SIG-M5 treated with dmso at 0.1 percent for 504 hours (cell line): ENCODE data around the gene TRIM38.
"Not testable (repeated sequence)": the region's sequence is repeated elsewhere in the genome, so short reads cannot be mapped to it uniquely, and the experiment has no call there.

Experiments used
- DNase-seq: peaks from one replicate; lab custom pipeline; 2025; ENCODE audit not compliant: unreplicated experiment; lab: John Stamatoyannopoulos, UW

TRIM38 gene

DNA sequence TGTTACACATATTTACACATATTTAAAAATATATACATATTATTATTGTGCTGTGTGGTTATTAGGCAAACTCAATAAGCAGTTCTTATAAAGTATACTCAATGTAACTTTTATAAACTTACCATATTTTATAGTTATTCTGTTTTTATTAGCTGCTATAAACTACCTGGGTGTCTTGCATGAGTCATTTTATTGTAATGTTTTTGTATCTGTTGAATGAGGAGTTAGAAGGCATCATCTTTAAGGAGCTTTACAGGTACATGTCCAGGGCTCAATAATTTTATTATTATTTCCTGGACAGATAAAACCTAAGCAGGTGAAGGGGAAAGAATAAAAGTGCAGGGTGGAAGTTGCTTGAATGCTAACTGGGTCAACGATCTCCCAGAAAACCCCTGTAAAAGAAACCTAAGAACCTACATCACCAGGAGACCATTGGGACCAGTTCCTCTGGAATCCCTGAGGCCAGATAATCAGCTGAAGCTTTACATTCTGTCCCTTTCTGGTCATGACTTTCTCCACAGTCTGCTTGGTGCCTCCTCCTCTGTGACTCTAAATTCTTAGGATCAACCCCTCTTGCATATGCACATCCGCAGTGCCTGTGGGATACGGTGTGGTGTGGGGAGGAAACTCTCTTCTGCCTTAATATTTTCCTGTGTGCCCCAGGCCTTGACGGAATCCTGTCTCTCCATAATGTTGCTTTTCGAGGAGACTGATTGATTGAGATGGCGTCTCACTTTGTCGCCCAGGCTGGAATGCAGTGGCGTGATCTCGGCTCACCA is 38.0 kb downstream of the TRIM38 start:
- no peak for DNase-seq

DNA sequence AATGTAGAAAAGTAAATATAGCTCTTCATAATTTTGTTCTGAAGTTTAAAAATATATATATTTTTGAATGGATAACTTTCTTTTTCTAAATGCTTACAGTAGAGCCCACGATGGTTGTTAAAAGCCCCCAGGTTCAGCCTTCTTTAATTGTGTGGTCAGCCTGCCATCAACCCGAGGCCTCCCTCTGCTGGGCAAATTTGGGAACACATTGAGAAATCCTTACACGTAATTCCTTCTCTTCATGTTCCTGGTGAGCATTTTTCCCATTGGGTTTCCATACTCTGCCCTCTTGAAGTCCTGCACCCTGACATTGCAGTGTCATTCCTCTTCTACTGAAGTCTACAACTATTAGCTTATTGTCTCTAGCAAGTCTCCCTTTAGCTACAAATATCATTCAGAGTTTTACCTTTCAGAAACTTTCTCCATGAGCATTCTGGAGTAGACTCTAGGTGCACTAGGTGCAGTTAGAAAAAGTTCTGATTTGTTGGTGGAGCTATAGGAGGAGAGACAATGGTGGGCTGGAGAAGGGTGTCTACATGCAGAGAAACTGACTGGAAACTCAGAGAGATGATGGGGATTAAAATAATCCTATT is 40.6 kb downstream of the TRIM38 start:
- peak; percentile 28 for DNase-seq

DNA sequence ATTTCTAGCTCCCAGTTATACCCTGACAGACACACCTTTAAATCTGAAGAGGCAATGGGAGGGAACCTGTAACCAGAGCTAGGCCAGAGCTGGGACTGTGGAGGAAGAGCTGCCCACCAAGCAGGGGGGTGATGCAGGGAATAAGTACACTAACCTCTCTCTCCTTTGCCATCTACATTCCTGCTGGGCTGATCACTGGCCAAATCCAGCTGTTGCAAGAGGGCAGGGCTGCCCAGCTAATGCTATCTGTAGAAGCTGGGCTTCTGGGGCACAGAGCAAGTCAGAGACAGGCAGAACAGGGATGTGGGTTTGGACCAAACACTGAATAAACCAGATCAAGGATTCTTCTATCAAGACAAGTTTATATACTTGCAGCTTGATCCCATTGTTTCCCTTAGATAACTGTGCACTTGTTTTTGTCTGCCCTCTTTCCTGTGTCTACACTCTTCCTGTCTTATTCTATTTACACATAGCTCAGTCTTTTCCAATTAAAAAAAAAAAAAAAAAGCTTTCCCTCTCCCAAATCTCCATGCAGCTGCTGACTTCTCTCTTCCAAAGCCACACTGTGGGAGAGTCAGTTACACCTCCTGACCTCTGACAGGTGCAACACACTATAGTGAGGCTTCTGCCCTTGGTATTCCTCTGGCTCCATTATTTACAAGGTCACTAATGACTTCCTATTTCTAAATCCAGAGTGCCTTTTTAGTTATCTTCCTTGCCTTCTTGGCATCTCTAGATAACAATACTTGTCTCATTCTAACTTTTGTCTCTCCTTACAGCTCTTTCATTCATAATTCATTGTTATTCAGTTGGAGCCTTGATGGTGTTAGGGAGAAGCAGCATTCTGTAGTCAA is 43.7 kb downstream of the TRIM38 start:
- no peak for DNase-seq

DNA sequence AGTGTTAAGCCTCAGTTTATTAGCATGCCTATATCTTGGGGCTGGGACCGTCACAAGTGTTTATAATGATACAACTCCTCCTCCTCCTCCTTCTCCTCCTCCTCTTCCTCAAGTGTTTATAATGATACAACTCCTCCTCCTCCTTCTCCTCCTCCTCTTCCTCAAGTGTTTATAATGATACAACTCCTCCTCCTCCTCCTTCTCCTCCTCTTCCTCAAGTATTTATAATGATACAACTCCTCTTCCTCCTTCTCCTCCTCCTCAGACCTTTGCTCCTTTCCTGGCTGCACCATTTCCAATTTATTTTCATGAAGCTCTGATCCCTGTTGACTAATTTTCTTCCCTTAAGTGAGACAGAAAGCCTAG is 44.3 kb downstream of the TRIM38 start:
- DNase-seq = not testable (repeated sequence)

DNA sequence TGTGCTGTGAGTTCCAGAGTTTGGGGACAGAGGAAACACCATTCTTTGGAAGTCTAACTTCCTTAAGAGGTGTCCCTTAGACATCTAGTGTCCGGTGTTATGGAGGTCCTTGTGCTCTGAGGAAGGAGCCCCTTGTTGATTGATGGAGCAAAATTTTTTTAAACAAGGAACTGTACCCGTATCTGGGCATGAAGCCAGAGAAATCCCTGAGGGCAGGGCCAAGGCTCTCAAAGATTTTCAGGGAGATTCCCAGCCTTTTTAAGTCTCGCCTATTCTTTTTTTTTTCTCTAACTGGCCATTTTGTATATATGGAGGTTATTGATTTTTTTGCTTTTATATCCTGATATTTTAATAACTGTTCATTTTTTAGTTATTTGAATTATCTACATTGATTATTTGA is 45.9 kb downstream of the TRIM38 start:
- no peak for DNase-seq

- no peak for DNase-seq
These were observed 47.2 kb downstream of the TRIM38 start for GRCh38 chr6:26009817-26010216.

DNA sequence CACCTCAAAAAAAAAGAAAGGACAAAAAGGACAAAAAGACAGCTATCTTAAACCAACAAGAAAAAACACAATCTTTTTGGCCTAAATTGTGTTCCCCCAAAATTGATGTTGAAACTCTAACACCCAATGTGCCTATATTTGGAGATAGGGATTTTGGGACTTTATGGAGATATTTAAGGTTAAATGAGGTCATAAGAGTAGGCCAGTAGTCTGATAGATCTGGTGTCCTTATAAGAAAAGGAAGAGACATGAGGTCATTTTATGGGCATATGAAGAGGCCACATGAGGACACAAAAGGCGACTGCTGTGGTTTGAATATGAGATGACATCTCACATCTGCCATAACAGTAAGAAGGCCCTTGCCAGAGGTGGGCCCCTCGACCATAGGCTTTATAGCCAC is 49.5 kb downstream of the TRIM38 start:
- DNase-seq = no peak

GRCh38 chr6:26014386-26014785 is 51.8 kb downstream of the TRIM38 start:
- DNase-seq = not testable (repeated sequence)

GRCh38 chr6:26016245-26016962 is 53.8 kb downstream of the TRIM38 start:
- no peak for DNase-seq

- no peak for DNase-seq
These were observed 54.5 kb downstream of the TRIM38 start for GRCh38 chr6:26016963-26017631.

DNA sequence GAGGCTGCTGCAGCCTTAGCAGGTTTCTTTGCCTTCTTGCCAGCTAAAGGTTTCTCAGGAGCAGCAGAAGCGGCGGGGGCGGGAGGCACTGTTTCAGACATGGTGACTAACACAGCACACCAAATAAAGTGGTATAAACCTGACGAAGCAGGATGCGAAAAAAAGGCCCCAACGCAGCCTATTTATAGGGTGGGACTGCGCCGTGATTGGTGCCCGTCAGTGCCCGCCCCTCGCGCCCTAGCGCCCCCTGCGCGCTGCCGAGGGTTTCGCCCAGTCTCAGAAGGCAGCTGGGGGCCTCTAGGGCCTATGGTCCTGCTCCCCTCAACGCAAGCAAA is 55.0 kb downstream of the TRIM38 start:
- DNase-seq = no peak

DNA sequence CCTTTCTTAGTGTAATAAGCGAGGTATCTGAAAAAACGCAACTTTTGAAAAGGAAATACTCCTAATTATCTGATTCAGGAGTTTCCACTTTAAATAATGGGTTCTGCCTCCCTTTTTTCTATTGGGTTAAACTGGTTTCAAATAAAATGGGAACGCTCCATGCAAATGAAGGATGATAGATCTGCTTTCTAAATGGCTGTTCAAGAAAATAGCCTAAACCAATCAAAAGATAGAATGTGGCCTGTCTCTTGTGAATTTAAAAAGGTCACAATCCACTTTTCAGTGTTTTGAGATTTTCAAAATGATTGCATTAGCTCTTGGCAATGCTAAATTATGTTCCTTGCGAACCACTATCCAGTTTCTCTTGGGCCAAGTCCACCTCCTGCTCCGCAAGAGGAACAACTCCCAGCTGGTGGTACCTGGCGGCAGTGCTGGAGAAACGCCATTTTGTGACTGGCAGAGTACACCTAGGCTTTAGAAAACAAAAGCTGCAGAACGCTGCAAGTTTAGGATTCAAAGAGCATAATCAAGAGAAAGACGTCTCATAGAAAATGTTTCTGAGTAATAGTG is 56.7 kb downstream of the TRIM38 start:
- DNase-seq = no peak

- no peak for DNase-seq
These were observed 57.3 kb downstream of the TRIM38 start for GRCh38 chr6:26019967-26020328.

GRCh38 chr6:26020329-26021000 is 57.9 kb downstream of the TRIM38 start:
- DNase-seq = peak; percentile 88

DNA sequence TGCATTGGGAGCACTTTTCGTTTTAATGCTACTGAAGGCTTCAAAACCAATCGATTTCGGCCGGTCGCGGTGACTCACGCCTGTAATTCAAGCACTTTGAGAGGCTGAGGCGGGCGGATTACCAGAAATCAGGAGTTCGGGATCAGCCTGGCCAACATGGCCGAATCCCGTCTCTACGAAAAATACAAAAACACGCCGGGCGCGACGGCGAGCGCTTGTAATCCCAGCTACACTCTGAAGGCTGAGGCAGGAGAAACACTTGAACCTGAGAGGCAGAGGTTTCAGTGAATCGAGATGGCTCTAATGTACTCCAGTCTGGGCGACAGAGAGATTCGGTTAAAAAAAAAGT is 58.4 kb downstream of the TRIM38 start:
- DNase-seq = no peak

DNA sequence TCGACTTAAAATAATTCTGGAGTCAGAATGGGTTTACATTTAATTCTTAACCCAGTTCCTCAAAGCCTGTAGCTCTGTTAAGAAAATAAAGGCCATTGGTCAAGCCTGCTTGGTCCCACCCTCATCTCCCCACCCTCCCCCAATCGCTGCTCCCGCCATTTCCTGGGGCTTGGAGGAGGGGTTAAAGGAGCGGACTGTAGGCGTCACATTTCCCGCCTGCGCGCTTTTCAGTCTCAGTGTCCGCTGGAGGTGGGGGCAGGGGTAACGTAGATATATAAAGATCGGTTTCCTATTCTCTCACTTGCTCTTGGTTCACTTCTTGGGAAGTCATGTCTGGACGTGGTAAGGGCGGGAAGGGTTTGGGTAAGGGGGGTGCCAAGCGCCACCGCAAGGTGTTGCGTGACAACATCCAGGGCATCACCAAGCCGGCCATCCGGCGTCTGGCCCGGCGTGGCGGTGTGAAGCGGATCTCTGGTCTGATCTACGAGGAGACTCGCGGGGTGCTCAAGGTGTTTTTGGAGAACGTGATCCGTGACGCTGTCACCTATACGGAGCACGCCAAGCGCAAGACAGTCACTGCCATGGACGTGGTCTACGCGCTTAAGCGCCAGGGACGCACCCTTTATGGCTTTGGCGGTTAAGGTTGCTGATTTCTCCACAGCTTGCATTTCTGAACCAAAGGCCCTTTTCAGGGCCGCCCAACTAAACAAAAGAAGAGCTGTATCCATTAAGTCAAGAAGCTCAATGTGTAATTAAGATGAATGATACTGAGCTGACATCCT is 58.9 kb downstream of the TRIM38 start:
- DNase-seq = peak; percentile 94

DNA sequence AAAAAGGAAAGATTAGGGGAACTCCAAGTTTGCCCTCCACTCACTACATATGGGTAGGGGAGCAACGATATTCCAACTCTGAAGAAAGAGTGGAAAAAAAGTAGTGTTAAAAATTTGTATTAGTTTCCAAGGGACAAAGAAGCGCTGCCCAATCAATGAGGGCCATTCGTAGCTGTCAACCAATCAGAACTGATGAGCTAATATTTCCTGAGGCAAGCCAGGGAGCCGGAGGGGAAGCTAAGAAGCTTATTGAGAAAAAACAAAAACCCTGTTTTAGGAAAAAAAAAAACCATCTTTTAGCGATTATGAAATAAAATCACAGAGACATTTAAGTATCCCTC is 59.5 kb downstream of the TRIM38 start:
- DNase-seq = peak; percentile 81

GRCh38 chr6:26022737-26023136 is 60.1 kb downstream of the TRIM38 start:
- no peak for DNase-seq

GRCh38 chr6:26024651-26025046 is 62.0 kb downstream of the TRIM38 start:
- no peak for DNase-seq
